AG04449 (cell line): Measurements from ENCODE around the gene CTTNBP2.

Source experiments
- CTCF ChIA-PET: fragments of 350-600 bp; formaldehyde crosslinking; extraction: SDS; loops from one replicate; lab custom pipeline; 2021; ENCODE audit warnings: antibody characterized with exemption; lab: Yijun Ruan, JAX
- POLR2A ChIA-PET: fragments of 400-600, 350-600 bp; formaldehyde crosslinking; extraction: SDS; loops from one replicate; lab custom pipeline; 2020; ENCODE audit warnings: antibody characterized with exemption, inconsistent platforms; lab: Yijun Ruan, JAX
- DNase-seq: peaks from one replicate; pipeline ENCODE4 v3.0.0-alpha.2; 2010; ENCODE audit warnings: low read depth, low spot score
- H3K4me3 ChIP-seq: 2 replicates; pipeline ENCODE4 v1.5.1; 2011; ENCODE audit warnings: low read depth, mild to moderate bottlenecking, control low read depth, low read length
- CTCF ChIP-seq: IDR thresholded peaks from one replicate; pipeline ENCODE4 v1.5.1; 2011; ENCODE audit warnings: mild to moderate bottlenecking, moderate library complexity, low read length, control low read depth, inconsistent platforms; ENCODE audit not compliant: insufficient read depth; ENCODE audit errors: missing control alignments

CTTNBP2 gene

DNA sequence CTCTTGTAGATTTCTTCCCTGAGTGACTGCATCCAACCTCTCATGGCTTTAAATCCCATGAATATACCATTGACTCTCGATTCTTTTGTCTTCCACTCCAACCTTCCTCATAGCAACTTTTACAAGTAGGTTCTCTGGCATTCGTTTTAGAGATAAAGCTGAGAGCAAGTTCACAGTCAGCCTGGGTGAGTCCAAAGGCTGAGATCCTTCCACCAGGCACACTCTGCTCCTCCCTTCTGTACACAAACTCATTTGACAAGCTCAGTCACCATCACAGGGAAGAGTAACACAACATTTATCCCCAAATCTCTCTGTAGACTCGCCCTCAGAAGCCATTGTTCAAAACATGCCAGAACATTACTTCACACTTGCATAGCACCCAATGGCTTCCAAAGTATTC, 10.9 kb downstream of the CTTNBP2 start:
- DNase-seq = no peak
- ChIA-PET POLR2A (no interaction called here), CTCF (no interaction called here)
- TF ChIP-seq CTCF = no peak
- no peak overlapping the region for H3K4me3 ChIP-seq

DNA sequence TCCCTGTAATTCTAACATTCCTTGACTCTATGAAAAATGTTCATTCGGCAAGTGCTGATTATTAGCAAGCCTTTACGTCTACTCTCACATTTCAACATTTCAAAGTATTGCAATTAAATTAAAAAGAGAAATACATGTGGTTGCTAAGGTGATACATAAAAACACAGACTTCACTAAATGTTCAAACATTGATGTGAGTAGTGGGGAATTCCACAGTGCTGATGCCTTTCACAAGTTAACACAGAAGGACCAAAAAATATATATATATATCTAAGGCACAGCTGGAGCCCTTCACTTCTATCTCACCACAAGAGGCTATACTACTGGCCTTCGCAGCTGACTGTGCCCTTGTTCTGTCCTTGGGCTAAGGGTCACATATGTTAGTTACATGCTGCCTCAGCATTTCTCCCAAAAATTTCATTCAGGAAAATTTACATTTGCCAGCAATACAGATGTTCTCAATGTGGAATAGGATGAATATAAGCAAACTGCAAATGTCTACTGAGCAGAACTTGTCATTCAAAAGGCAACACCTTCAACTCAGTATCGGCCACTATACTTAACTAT, 13.9 kb downstream of the CTTNBP2 start:
- H3K4me3 ChIP-seq = no peak overlapping the region
- ChIA-PET CTCF (no interaction called here), POLR2A (no interaction called here)
- no peak for DNase-seq
- TF ChIP-seq CTCF = no peak

GRCh38 chr7:117858712-117859111, 14.5 kb downstream of the CTTNBP2 start:
- no peak for TF ChIP-seq CTCF
- no peak overlapping the region for H3K4me3 ChIP-seq
- ChIA-PET CTCF (no interaction called here), POLR2A (no interaction called here)
- DNase-seq = no peak

DNA sequence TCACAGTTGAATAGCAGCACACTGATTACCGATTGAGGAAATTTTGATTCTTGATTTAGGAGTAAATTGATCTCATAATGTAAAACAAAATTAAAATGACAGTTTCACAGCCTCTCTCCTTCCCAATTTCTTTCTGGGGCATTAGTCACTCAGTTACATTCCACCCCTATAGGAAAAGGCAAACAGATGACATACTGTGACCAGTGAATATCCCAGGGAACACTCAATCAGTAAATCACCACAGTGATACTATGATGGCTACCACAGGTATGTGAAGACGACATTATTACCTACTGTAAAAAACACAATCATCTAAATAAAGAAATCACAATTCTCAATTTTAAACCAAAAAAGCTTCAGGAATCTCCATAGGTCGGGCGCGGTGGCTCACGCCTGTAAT, 15.5 kb downstream of the CTTNBP2 start:
- no peak for TF ChIP-seq CTCF
- CTCF ChIA-PET = no interaction called here
- no peak for DNase-seq
- H3K4me3 ChIP-seq = no peak overlapping the region
- POLR2A ChIA-PET = no interaction called here

DNA sequence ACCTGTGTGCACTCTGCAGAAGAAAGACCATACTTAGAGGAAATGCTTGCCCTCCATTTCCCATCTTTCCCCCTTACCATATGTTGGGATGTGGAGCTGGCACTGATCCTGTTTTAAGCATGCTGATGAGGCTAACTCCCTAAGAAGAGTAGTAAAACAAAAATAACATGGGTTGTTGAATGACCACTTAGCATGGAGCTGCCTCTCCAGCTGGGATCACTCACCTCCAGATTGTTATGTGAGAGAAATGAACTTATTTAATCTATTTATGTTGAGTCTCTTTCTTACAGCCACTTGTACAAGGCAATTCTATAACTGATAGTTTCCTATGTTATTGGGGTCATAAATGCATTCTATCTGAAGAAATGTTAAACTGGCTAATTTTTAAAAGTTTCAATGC, 17.0 kb downstream of the CTTNBP2 start:
- POLR2A ChIA-PET = no interaction called here
- DNase-seq = no peak
- TF ChIP-seq CTCF = no peak
- H3K4me3 ChIP-seq = no peak overlapping the region
- CTCF ChIA-PET = no interaction called here

DNA sequence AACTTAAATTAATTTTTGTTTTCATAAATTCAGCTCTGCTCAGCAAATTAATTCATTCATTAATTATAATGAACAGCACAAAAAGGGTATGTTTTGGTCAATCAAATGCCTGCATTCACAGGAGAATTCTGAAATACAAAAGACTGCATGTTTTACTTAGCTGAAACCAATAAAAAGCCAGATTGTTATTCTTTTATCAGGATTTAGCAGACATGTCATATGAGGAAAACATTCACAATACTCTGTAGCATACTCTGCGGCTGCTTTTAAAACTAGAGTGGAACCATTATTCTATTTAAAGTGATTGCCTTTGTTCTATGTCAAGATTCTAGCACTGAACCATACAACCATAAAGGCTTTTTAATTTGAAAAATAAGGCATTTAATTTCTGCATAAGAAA, 19.1 kb downstream of the CTTNBP2 start:
- ChIA-PET CTCF (no interaction called here), POLR2A (no interaction called here)
- no peak for TF ChIP-seq CTCF
- no peak for DNase-seq
- no peak overlapping the region for H3K4me3 ChIP-seq
